Measurements from ENCODE around the gene PTRH1. TPM values are rescaled to one million over a fixed set of nuclear protein-coding genes. Genes with fewer than 3 reads are reported as not detected.
A peak's percentile ranks its signal among the peaks of the same experiment; 100 is the strongest.

PTRH1 gene
- total and polyA plus RNA-seq, 12 donors, result 3.4 to 48.8 (median 24.3) TPM

GRCh38 chr9:127751269-127752054 is 36.0 kb upstream of the PTRH1 start:
- Histone ChIP-seq H3K27ac (no peak overlapping the region), H3K4me3 (no peak overlapping the region), H3K36me3 (replicated peaks in 1 of 2) (peaks cover 0 to 9% of the 10 kb centered on the region in 2 donors), H3K27me3 (peaks cover 25% of the 10 kb centered on the region), H3K9me3 (replicated peaks in 1 of 3) (no peaks in the 10 kb centered on the region), H3K4me1 (replicated peaks in 1 of 2) (no peaks in the 10 kb centered on the region)
- intact Hi-C loops (cut with DNase I), result no loop called here
- DNase-seq, result peak in 2 of 7 donors; percentile 43 to 60
- no peak for TF ChIP-seq POLR2A (IDR thresholded peaks at IDR 0.05)
- TF ChIP-seq CTCF (IDR thresholded peaks at IDR 0.05), result no peak
- WGBS, 4 donors, result 36 to 47% (median 43%) methylated on average over 9 to 10 of the region's 10 CpGs

GRCh38 chr9:127749090-127749787 is 33.8 kb upstream of the PTRH1 start:
- 80 to 87% (median 85%) methylated on average over 14 to 26 of the region's 26 CpGs for WGBS, 4 donors
- DNase-seq, result no peak
- TF ChIP-seq POLR2A (IDR thresholded peaks at IDR 0.05) (no peak), CTCF (IDR thresholded peaks at IDR 0.05) (no peak)
- intact Hi-C loops (cut with DNase I), result no loop called here
- Histone ChIP-seq H3K27me3 (peaks cover 6% of the 10 kb centered on the region), H3K9me3 (replicated peaks in 1 of 3) (no peaks in the 10 kb centered on the region), H3K4me1 (replicated peaks in 1 of 2) (no peaks in the 10 kb centered on the region), H3K4me3 (no peak overlapping the region), H3K36me3 (replicated peaks in 1 of 2) (peaks cover 0 to 9% of the 10 kb centered on the region in 2 donors), H3K27ac (no peak overlapping the region)

- Histone ChIP-seq H3K4me1 (replicated peaks in 1 of 2) (peaks cover 0 to 7% of the 10 kb centered on the region in 2 donors), H3K27ac (no peak overlapping the region), H3K36me3 (replicated peaks in 1 of 2) (peaks cover 0 to 9% of the 10 kb centered on the region in 2 donors), H3K9me3 (replicated peaks in 1 of 3) (no peaks in the 10 kb centered on the region), H3K27me3 (no peaks in the 10 kb centered on the region), H3K4me3 (no peak overlapping the region)
- 72 to 76% (median 75%) methylated on average over 15 of the region's 15 CpGs for WGBS, 4 donors
- intact Hi-C loops (cut with DNase I), result no loop called here
- TF ChIP-seq POLR2A (IDR thresholded peaks at IDR 0.05) (no peak), CTCF (IDR thresholded peaks at IDR 0.05) (no peak)
- no peak for DNase-seq
Measured at GRCh38 chr9:127746959-127747569, 31.6 kb upstream of the PTRH1 start.

Data from adrenal gland (tissue), 12 donors.